NCI-H69 (cell line): Measurements from ENCODE around the gene ALOXE3.

Experiments
- DNase-seq: peaks from one replicate; lab custom pipeline; 2025; lab: John Stamatoyannopoulos, UW

ALOXE3 gene

DNA sequence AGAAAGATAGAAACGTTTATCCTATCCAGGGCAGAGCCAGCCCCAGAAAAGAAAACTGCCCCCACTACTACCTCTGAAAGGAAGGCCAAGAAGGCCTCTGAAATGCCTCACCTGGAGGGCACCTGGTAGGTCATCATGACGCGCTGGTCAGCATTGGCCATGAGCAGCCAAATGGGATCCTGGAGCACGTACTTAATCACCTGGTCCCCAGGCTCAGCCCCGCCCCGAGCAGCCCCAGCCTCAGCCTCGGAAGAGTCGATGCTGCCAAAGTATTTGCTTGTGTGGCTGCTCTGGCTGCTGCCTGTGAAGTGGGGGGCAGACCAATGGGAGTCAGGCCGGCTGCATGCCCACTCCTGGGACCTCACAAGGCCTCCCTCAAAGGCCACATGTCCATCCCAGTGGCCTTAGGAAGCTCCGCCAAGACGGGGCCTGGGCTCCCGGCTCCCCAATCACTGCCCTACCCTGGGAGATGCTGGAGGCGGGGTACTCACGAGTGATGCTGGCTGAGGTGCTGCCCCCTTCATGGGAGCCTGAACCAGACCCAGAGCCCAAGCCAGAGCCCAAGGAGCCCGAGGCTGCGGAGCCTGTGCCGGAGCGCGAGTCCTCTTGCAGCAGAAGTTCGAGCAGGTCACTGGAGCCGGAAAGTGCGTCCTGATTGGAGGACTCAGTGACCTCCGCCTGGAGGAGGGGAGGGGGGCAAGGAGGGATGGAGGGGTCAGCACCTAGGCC is 24.0 kb upstream of the ALOXE3 start:
- DNase-seq = no peak

DNA sequence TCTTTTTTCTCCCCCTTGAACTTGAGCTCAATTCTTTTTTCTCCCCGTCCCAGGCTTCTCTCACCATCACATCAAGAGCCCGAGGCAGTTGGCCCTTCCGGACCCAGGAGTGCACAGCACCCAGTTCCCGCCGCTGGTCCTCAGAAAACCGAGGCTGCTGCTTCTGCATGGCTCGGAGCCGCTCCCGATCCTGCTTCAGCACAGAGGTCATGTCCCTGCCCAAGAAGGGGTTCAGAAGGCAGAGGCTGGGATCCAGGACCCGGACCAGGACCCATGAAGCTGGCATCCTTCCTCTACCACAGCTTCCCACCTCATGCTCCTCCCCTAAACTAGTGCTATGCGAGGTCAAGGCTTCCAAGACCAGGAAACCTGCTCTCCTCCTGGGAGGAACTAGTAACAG is 23.4 kb upstream of the ALOXE3 start:
- no peak for DNase-seq

DNA sequence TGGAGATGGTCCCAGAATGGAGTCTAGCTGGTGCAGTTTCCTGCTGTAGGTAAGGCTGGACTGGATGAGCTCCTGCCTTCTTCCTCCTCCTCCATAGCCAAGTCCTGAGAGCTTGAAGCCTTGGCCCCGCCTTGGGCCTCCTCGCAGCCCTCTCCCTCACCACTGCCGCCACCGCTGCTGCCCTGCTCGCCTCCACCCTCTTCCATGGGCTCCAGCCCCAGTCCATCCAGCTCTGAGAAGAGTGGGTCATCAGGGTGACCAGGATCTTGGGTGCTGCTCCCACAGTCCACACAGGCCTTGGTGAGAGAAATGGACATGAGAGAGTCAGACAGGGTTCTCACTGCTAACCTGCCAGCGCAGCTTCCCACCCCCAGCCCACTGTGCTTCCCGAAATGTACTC is 22.7 kb upstream of the ALOXE3 start:
- no peak for DNase-seq

DNA sequence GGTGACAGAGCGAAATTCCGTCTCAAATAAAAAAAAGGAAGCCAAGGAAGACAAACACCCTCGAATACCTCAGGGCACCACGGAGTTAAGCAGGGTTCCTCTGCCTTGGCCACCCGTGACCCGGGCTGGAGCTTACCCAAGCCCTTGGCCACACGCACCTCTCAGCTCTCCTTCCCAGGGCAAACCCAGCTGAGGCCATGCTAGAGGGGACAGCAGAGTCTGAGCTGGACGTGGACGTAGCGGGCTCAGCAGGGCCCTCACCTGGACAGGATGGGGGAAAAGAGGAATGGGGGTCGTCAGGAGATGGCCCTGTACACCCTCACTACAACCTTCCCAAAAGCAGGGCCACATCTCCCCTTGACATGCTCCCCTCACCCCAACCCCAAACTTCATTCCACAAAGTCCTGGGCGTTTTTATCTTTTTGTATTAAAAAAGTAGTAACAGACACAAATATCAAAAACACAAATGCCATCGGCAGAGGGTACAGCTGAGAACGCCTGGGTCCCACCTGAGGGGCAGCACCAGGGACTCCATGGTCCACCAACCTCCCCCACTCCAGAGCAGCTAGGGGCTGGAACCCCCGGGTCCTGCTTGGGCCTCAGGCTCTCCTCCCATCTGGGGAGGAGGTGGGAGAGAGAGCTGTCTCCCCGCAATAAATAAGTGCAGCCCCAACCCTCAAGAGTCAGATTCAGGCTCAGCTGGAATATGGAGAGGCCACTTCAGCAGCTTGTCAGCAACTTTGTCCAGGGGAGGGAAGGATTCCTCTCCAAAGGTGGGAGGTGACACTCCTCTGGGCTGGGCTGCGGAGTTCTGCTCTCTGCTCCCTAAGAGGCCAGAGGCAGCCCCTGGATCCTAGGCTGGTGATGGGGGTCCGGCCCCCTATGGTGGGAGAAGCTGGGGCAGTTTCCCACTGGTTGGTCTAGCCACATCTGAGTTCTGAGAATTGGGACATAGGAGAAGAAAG is 22.0 kb upstream of the ALOXE3 start:
- no peak for DNase-seq

DNA sequence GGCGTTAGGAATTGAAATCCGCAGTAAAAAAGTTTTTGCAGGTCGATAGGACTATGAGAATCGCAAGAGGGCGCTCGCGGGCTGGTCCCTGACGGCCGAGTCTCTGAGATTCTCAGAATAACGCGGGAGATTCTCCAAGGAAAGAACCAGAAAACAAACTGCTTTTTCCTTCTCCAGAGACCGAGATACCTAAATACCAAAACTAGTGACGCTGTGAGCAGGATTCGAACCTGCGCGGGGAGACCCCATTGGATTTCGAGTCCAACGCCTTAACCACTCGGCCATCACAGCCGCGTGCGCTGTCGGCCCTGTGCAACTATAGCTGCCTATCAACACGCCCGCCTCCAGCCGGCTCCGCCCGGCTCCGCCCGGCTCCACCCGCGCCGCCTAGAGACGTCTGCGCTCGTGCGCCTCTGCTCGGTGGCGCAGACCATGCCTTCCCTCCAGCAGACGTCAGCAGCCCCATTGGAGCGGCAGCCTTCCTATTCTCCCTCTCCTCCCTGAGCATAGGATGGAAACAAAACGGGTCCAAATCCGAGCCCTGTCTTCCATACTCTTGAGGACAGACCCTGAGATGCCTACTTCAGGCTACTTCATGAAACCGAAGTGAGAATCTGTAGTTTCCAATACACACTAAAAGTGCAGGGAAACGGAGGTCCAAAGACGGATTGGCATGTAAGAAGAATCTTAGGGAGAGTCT is 20.5 kb upstream of the ALOXE3 start:
- peak; percentile 96 for DNase-seq

DNA sequence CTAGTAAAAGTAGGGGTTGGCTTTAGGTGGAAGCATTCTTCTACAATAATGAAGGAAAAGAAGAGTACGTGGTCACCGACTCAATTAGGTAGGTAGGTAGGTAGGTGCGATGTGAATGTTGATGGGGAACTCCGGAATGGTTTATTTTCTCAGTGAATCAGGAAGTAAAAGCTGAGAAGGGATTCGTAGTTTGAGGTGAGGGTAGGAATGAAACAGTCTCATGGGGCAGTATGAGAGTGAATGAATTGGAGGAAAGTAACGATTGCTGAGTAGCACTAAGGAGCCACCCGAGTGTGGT is 20.0 kb upstream of the ALOXE3 start:
- no peak for DNase-seq

DNA sequence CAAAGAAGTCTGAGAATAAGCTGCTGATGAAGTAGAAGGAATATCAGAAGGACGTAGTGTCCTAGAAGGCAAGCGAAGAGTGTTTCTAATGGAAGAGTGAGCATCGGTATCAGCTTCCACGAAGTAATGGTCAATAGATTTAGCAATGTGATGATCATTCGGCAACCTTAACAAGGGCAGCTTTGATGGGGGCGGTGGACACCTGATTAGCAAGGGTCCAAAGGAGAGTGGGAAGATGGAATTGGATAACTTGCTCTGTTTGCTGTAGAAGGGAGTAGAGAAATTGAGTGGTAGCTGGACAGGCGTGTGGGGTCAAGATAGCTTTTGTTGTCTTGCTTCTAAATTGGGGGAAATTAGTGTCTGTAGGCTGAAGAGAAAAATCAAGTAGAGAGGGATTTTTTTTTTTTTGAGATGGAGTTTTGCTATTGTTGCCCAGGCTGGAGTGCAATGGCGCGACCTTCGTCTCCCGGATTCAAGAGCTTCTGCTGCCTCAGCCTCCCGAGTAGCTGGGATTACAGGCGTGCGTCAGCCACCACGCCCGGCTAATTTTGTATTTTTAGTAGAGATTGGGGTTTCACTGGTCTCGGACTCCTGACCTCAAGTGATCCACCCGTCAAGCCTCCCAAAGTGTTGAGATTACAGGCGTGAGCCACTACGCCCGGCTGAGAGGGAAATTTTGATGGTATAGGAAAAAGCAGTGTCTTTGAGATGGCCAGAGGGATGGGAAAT is 19.5 kb upstream of the ALOXE3 start:
- peak; percentile 4 for DNase-seq

DNA sequence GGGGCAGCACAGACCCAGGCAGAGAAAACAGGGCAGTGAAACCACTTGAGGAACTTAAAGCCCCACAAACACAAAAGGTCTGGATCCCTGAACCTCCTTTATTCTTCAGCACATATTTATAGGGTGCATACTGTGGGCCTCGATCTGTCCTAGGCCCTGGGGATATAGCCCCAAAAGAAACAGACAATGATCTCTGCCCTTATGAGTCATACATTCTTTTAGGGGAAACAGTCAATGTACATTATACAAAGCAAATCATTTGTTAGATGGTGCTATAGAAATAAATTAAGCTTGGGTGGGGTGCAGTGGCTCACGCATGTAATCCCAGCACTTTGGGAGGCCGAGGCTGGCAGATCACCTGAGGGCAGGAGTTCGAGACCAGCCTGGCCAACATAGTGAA is 15.6 kb upstream of the ALOXE3 start:
- no peak for DNase-seq

DNA sequence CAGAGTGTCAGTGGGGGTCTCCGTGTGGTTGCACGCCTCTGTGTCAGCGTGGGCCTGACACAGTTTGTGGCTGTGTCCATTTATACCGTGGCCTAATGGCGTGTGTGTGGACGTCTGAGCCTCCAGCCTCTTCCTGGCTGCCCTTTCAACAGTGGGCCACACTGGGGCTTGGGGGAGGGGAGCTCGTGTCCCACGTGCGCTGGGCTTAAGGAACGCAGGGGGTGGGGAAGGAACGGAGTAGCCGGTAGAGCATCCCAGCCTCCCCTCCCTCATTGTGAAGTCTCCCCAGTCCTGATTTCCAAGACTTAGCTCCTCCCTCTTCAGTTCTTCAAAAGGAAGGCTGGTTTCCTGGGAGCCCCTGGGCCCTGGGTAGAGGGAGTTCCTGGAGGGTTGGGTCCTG is 15.1 kb upstream of the ALOXE3 start:
- no peak for DNase-seq

DNA sequence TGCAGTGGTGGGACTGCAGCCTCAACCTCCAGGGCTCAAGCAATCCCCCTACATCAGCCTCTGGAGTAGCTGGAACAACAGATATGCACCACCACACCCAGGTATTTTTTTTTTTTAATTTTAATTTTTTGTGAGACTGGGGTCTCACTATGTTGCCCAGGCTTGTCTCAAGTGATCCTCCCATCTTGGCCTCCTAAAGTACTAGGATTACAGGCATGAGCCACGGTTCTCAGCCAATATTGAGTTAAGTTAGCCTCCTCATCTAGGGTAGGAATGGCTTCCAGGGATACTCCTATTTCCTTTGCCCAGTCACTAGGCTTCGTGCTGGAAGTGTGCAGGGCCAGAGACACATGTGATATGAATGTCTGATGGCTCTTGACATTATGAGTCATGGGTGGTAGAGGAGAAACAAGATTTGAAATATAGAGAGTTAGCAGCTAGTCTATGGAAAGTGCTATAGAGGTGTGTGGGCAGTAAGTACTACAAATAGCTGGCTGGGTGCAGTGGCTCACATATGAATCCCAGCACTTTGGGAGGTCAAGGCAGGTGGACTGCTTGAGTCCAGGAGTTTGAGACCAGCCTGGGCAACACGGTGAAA is 13.6 kb upstream of the ALOXE3 start:
- DNase-seq = no peak

DNA sequence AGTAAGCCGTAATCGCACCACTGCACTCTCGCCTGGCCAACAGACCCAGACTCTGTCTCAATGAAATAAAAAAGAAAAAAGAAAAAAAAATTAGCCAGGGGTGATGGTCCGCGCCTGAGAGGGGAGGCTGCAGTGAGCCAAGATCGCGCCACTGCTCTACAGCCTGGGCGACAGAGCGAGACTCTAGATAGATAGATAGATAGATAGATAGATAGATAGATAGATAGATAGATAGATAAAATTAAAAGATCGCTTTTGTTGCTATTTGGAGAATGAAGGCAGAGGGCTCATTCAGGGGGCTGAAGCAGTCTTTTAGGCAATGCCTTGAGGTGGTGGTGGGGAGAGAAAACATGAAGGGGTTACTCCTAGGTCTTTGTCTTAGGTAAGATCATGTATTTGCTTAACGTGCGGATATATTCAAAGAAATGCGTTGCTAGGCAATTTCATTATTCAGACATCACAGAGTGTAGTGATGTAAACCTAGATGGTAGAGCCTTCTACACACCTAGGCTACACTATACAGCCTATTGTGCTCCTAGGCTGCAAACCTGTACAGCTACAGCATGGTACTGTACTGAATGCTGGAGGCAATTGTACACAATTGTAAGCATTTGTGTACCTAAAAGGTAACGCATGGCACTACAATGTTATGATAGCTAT is 9.9 kb upstream of the ALOXE3 start:
- peak; percentile 38 for DNase-seq

DNA sequence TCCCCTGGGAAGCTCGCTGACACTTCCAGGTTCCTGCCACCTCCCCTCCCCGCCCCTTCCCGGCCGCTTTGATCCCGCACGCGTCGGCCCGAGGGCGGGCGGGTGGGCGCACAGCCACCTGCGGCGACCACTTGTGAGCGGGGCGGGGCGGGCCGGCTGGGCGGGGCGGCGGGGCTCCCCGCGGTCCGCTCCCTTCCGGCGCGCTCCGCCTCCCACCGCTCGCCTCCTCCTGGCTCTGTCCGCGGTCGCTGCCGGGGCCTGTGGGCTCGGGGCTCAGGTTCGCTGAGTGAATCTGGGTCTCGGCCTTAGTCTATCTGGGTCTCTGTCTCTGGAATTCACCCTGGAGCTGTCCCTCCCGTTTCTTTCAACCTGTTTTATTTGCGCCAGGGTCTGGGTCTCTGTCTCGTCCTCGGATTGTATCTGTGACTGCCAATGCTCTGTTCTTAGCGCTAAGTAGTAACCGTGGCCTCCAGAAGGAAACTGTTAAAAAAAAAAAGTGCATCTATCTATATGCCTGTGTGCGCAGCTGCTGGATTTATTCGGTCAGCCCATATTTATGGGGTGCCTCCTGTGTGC is 8.3 kb upstream of the ALOXE3 start:
- peak; percentile 75 for DNase-seq

DNA sequence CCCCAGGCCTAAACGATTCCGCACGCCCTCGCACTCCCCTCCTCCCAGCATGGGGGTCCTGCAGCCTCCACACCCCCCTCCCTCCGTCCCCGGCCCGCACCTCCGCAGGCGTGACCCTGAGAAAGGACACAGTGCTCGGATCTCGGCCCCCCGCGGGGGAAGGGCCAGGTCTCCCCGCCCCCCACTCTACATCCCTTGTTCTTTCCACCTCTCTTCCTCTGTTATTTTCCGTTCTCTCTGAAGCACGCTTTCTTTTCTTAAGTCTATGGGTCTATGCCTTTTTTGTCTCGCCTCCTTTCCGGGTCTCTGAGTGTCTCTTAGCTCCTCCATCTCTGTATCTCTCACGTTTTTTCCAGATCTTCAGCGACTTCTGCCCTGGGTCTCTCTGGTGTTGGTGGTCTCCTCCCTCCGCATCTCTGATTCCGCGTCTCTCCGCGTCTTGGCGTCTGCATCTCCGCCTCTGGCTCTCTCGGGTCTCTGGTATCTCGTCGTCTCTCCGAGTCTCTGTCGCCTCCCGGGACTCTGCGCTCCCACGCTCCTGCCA is 7.7 kb upstream of the ALOXE3 start:
- peak; percentile 72 for DNase-seq

DNA sequence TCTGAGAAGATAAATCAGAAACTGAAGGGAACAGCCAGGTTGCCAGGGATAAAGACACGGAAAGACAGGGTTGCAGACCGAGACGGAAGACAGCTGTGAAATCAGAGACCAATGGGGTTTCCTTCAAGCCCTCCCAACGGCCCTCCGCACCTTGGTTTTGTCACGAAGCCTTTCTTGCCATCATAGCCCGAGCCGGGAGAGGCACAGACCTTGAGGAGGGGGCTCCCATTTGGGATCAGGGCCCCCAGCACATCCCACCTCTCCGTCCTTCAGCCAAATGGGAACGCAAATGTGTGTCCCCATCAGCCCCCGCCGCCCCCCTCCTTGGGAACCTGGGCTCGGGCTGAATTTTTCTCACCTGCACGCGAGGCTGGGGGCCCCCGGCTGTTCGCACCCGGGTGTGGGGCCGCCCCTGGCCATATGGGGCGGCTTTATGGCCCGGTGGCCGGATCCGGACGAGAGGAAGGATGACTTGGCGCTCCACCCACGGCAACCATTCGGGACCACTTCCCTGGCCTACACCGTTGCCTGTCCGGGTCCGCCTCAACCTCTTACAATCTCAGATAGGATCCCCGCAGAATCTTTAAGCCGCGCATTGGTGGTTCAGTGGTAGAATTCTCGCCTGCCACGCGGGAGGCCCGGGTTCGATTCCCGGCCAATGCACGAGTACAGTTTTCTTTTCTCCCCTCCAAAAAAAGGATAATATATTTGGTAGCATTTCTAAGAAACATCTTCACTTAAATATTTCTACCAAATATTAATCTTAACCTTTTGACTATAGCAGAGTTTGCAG is 7.0 kb upstream of the ALOXE3 start:
- DNase-seq = peak; percentile 63

DNA sequence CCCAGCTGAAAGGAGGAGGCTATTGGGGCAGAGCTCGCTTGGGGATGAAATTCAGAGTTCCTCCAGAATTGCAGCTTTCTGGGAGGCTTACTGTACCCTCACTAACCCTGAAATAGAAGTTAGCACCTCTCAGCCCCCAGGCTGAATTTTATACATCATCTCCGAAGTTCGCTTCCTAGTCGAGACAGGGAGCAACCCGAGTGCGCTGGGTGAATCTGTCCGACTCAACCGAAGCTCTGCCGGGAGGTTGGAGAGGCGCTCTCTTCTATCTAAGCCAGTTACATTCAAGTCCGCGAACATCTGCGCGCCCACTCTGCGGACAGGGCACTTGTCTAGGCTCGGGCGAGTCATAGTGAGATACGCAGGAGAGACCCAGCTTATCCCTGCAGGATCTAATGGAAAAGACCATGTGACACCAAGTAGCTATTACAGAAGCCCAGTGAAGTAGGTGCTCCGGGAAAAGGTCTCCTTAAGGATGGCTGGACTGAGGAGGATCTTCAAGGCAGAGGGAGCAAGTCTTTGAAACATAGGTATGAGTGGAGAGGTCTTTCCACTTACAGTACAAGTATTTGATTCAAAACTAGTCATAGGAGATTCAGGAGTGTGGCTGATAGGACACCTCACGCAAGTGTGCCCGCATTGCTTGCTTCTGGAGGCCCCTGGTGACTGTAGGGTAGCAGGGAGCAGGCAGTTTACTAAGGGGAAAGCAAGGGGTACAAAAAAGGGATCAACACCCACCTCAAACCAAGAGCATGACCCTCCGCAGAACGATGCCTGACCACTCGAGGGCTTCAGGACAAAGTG is 6.2 kb upstream of the ALOXE3 start:
- peak; percentile 39 for DNase-seq

DNA sequence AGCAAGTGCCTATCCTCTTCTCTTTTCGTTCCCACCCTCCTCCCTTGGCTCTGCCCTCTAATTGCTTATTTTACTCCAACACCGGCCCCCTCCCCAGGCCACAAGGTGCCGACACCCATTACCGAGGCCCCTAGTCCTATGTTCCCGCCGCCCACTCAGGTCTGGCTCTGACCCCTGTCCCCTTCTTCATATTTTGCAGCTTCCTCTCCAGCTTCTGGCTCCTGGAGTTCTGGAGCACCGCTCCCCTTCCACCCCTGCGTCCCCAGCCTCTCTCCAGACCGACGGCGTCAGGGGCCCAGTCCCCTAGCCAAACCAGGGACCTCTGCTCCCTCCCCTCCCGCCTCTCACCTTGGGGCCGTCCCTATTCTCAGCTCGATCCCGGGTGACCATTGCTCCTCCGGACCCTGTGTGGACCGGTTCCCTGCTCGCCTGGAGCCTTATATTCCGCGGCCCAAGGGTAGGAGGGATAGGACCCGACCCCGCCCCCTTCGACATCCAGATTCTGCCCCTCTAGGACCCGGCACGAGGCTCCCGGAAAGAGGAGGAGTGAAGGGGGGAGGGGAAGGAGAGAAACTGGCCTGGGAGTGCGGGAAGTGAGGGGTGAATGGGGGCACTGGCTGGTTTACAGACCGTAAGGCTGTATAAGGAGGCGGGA is 5.5 kb upstream of the ALOXE3 start, which contains the start of gene HES7:
Gene HES7, minus strand, starts transcription at position 412 of the 655 bp plus-strand sequence. Its CDS starts 22 bp downstream, at position 390.
- DNase-seq = peak; percentile 29

DNA sequence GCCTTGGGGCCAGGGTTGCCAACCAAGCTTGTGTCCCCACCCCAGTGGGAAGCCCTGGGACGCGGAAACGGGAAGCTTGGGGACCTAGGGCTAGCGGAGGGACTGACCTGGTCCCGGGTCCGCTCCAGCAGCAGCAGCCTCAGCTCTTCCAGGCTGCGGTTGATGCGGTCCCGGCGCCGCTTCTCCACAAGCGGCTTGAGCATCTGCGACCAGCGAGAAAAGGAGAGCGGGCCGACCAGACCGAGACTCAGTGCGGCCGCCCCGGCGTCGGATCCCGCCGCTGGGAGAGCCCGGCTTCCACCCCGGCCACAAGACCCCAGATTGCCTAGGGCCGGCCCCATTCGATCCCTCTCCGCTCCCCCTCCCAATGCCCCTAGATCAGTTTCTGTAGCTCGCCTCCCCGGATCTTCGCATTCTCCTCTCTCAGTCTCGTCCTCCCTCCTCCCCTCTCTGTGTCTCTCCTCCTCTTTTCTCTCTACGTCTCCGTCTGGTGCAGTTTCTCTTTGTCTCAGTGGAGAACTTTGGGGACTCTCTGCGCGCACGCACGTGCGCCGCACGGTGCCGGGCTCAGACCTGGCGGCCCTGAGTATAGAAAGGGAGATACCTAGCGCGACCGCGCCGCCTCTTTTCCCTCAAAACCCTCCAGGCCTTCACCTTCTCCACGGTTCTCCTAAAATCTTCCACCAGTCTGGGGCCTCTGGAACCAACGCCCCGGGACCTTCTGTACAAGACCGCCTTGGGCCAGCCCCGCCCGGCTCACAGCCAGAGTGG is 4.8 kb upstream of the ALOXE3 start:
- peak; percentile 24 for DNase-seq
